ENCODE results near the gene SLC24A3. TPM values are rescaled to one million over a fixed set of nuclear protein-coding genes. Genes with fewer than 3 reads are reported as not detected.

Gene SLC24A3
- total and polyA plus RNA-seq, 2 experiments from 2014 or later: 0.81 to 2.5 TPM

DNA sequence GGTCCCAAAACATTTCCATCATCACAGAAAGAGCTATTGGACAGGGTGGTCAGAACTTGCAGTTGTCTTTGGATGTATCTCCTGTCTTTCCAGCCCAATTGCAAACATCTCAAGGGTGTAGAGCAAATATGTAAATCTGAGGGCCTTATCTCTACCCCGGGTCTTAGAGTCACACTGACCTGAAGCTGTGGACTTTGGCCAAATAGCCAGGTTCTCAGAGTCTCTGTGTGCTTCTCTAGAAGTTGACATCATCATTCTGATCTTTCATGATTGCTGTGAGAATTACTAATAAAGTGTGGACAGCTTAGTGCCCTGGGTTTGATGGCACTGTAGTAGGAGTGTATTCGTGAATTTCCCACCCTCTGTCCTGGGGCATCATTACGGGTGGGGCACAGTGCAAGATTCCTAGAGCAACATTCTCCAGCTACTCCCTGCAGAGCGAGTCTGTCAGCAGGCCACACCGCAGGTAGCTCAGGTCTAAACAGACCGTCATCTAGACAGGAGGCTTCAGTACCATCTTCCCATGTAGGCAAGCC, 71.1 kb downstream of the SLC24A3 start:
- TF ChIP-seq, protein P1, sequence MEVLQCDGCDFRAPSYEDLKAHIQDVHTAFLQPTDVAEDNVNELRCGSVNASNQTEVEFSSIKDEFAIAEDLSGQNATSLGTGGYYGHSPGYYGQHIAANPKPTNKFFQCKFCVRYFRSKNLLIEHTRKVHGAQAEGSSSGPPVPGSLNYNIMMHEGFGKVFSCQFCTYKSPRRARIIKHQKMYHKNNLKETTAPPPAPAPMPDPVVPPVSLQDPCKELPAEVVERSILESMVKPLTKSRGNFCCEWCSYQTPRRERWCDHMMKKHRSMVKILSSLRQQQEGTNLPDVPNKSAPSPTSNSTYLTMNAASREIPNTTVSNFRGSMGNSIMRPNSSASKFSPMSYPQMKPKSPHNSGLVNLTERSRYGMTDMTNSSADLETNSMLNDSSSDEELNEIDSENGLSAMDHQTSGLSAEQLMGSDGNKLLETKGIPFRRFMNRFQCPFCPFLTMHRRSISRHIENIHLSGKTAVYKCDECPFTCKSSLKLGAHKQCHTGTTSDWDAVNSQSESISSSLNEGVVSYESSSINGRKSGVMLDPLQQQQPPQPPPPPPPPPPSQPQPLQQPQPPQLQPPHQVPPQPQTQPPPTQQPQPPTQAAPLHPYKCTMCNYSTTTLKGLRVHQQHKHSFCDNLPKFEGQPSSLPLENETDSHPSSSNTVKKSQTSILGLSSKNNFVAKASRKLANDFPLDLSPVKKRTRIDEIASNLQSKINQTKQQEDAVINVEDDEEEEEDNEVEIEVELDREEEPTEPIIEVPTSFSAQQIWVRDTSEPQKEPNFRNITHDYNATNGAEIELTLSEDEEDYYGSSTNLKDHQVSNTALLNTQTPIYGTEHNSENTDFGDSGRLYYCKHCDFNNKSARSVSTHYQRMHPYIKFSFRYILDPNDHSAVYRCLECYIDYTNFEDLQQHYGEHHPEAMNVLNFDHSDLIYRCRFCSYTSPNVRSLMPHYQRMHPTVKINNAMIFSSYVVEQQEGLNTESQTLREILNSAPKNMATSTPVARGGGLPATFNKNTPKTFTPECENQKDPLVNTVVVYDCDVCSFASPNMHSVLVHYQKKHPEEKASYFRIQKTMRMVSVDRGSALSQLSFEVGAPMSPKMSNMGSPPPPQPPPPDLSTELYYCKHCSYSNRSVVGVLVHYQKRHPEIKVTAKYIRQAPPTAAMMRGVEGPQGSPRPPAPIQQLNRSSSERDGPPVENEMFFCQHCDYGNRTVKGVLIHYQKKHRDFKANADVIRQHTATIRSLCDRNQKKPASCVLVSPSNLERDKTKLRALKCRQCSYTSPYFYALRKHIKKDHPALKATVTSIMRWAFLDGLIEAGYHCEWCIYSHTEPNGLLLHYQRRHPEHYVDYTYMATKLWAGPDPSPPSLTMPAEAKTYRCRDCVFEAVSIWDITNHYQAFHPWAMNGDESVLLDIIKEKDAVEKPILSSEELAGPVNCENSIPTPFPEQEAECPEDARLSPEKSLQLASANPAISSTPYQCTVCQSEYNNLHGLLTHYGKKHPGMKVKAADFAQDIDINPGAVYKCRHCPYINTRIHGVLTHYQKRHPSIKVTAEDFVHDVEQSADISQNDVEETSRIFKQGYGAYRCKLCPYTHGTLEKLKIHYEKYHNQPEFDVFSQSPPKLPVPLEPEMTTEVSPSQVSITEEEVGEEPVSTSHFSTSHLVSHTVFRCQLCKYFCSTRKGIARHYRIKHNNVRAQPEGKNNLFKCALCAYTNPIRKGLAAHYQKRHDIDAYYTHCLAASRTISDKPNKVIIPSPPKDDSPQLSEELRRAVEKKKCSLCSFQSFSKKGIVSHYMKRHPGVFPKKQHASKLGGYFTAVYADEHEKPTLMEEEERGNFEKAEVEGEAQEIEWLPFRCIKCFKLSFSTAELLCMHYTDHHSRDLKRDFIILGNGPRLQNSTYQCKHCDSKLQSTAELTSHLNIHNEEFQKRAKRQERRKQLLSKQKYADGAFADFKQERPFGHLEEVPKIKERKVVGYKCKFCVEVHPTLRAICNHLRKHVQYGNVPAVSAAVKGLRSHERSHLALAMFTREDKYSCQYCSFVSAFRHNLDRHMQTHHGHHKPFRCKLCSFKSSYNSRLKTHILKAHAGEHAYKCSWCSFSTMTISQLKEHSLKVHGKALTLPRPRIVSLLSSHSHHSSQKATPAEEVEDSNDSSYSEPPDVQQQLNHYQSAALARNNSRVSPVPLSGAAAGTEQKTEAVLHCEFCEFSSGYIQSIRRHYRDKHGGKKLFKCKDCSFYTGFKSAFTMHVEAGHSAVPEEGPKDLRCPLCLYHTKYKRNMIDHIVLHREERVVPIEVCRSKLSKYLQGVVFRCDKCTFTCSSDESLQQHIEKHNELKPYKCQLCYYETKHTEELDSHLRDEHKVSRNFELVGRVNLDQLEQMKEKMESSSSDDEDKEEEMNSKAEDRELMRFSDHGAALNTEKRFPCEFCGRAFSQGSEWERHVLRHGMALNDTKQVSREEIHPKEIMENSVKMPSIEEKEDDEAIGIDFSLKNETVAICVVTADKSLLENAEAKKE (CRISPR knock-in tag; IDR thresholded peaks at IDR 0.05): no peak
- Mint-ChIP-seq H3K4me1 (peaks cover 5% of the 10 kb centered on the region; the same call in 2 of the 3 replicates), H3K9me3 (no peaks in the 10 kb centered on the region), H3K4me3 (no peak overlapping the region), H3K27ac (no peak overlapping the region), H3K27me3 (ENCODE audit: insufficient read depth, low read depth, poor library complexity) (peaks cover 3% of the 10 kb centered on the region), H3K36me3 (ENCODE audit: low read depth) (peaks cover 3% of the 10 kb centered on the region; the same call in 1 of the 3 replicates)
- Histone ChIP-seq H3K79me2 (replicated peaks; ENCODE audit: insufficient read depth) (no peaks in the 10 kb centered on the region), H3K4me1 (ENCODE audit: insufficient read depth) (no peaks in the 10 kb centered on the region), H2AFZ (no peak overlapping the region), H3K36me3 (ENCODE audit: insufficient read depth) (no peaks in the 10 kb centered on the region), H4K20me1 (replicated peaks; ENCODE audit: insufficient read depth) (no peaks in the 10 kb centered on the region), H3K27ac (ENCODE audit: low read depth) (no peak overlapping the region), H3K27me3 (ENCODE audit: insufficient read depth) (no peaks in the 10 kb centered on the region), H3F3A (replicated peaks; ENCODE audit: low read depth) (no peaks in the 10 kb centered on the region), H3K4me3 (no peak overlapping the region), H3K4me2 (no peak overlapping the region), H3K9me2 (ENCODE audit: insufficient read depth) (peaks cover 11% of the 10 kb centered on the region; the same call in 1 of the 2 replicates)
- no peak for DNase-seq (ENCODE audit: low spot score)
- no peak for ATAC-seq

DNA sequence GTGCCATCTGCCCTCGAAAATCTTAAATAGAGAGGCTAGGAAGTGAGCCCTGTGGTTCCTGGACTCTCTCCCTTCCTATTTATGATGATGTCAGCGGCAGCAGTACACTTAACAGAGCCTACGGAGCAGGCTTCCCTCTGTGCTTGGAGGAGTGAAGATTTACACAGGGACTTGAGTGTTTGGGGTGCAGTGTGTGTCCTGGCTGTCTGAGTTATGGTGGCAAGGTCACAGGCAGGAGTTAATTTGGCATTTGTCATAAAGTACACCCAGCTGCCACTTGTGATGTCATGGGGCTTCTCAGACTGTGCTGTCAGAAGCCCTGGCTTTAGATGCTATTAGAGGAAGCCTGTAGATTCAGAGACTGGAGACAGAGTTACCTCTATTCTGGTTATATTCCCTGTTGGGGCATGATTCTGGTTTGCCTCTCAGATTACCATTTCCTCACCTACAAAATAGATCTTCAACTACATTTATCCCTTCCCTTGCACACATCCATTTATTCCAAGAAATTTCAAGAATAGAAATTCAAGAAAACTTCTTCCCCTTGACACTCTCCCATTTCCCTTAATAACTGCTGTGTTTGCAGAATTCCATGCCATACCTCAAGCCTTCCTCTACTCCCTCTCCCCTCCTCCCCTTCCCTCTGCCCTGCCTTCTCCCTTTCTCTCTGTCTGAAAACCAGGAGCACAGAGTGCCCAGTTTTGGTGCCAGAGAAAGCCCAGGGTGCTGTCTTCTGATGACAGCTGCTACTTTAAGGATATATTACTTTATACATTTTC, 72.1 kb downstream of the SLC24A3 start:
- DNase-seq (ENCODE audit: low spot score): no peak
- Histone ChIP-seq H3K4me1 (ENCODE audit: insufficient read depth) (no peaks in the 10 kb centered on the region), H3K9me2 (ENCODE audit: insufficient read depth) (0 out of 2 replicates have a peak, but pooled peaks cover under 1% of the 10 kb centered on the region), H3K4me2 (no peak overlapping the region), H3K27ac (ENCODE audit: low read depth) (no peak overlapping the region), H4K20me1 (replicated peaks; ENCODE audit: insufficient read depth) (no peaks in the 10 kb centered on the region), H3K4me3 (no peak overlapping the region), H3K79me2 (replicated peaks; ENCODE audit: insufficient read depth) (no peaks in the 10 kb centered on the region), H2AFZ (no peak overlapping the region), H3K27me3 (ENCODE audit: insufficient read depth) (no peaks in the 10 kb centered on the region), H3K36me3 (ENCODE audit: insufficient read depth) (no peaks in the 10 kb centered on the region), H3F3A (replicated peaks; ENCODE audit: low read depth) (no peaks in the 10 kb centered on the region)
- no peak overlapping the region for H3K4me3 Mint-ChIP-seq
- H3K4me1 Mint-ChIP-seq: peaks cover 5% of the 10 kb centered on the region; the same call in 2 of the 3 replicates
- H3K27ac Mint-ChIP-seq: no peak overlapping the region
- peaks cover 3% of the 10 kb centered on the region; the same call in 1 of the 3 replicates for H3K36me3 Mint-ChIP-seq (ENCODE audit: low read depth)
- ATAC-seq: no peak
- no peaks in the 10 kb centered on the region for H3K9me3 Mint-ChIP-seq
- H3K27me3 Mint-ChIP-seq (ENCODE audit: insufficient read depth, low read depth, poor library complexity): peaks cover 3% of the 10 kb centered on the region
- TF ChIP-seq, protein P2, sequence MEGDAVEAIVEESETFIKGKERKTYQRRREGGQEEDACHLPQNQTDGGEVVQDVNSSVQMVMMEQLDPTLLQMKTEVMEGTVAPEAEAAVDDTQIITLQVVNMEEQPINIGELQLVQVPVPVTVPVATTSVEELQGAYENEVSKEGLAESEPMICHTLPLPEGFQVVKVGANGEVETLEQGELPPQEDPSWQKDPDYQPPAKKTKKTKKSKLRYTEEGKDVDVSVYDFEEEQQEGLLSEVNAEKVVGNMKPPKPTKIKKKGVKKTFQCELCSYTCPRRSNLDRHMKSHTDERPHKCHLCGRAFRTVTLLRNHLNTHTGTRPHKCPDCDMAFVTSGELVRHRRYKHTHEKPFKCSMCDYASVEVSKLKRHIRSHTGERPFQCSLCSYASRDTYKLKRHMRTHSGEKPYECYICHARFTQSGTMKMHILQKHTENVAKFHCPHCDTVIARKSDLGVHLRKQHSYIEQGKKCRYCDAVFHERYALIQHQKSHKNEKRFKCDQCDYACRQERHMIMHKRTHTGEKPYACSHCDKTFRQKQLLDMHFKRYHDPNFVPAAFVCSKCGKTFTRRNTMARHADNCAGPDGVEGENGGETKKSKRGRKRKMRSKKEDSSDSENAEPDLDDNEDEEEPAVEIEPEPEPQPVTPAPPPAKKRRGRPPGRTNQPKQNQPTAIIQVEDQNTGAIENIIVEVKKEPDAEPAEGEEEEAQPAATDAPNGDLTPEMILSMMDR (conservative IDR thresholded peaks at IDR 0.05; ENCODE audit: low read depth in 2 of 2): no peak
- TF ChIP-seq ZNF114 (CRISPR knock-in tag; IDR thresholded peaks at IDR 0.05) (no peak), CREB1 (CRISPR knock-in tag; IDR thresholded peaks at IDR 0.05; ENCODE audit: low read depth) (no peak)
